WTC11 (cell line): ENCODE results near the gene DCP1B. TPM values are rescaled to one million over a fixed set of nuclear protein-coding genes. Genes with fewer than 3 reads are reported as not detected.

Experiments
- ARID4B ChIP-seq: sonication (generic); formaldehyde crosslinking; IDR thresholded peaks from 2 replicates; pipeline ENCODE4 v1.8.0; 2023; ENCODE audit warnings: missing genetic modification reagents, mild to moderate bottlenecking, borderline replicate concordance
- ATF2 ChIP-seq: sonication (generic); formaldehyde crosslinking; IDR thresholded peaks from 2 replicates; pipeline ENCODE4 v1.8.1; 2022; ENCODE audit warnings: low read depth, missing genetic modification reagents, borderline replicate concordance
- CBFB ChIP-seq: sonication (generic); formaldehyde crosslinking; IDR thresholded peaks from 2 replicates; pipeline ENCODE4 v1.8.1; 2022; ENCODE audit warnings: mild to moderate bottlenecking, low read depth, missing genetic modification reagents
- EMX1 ChIP-seq: fragments of 250-450 bp; sonication (Bioruptor Pico); IDR thresholded peaks from 2 replicates; pipeline ENCODE4 v1.8.0; 2021; ENCODE audit warnings: mild to moderate bottlenecking
- FOXP4 ChIP-seq: sonication (generic); formaldehyde crosslinking; IDR thresholded peaks from 2 replicates; pipeline ENCODE4 v1.8.0; 2022; ENCODE audit warnings: mild to moderate bottlenecking, missing genetic modification reagents
- HMGA2 ChIP-seq: fragments of 250-450 bp; sonication (Bioruptor Pico); IDR thresholded peaks from 2 replicates; pipeline ENCODE4 v1.4.0; 2021; ENCODE audit warnings: mild to moderate bottlenecking, moderate library complexity
- NFE2L1 ChIP-seq: sonication (generic); formaldehyde crosslinking; IDR thresholded peaks from 2 replicates; pipeline ENCODE4 v1.8.1; 2023; ENCODE audit warnings: missing genetic modification reagents
- PRRX2 ChIP-seq: fragments of 250-450 bp; sonication (Bioruptor Pico); IDR thresholded peaks from 2 replicates; pipeline ENCODE4 v1.8.0; 2021; ENCODE audit warnings: mild to moderate bottlenecking
- RORB ChIP-seq: fragments of 250-450 bp; sonication (Bioruptor Pico); IDR thresholded peaks from 2 replicates; pipeline ENCODE4 v1.9.0; 2021; ENCODE audit warnings: mild to moderate bottlenecking
- SMAD3 ChIP-seq: sonication (generic); formaldehyde crosslinking; IDR thresholded peaks from 2 replicates; pipeline ENCODE4 v1.8.0; 2022; ENCODE audit warnings: missing genetic modification reagents, mild to moderate bottlenecking, borderline replicate concordance
- SP1 ChIP-seq: sonication (generic); formaldehyde crosslinking; conservative IDR thresholded peaks from 2 replicates; pipeline ENCODE4 v1.8.1; 2022; ENCODE audit warnings: missing genetic modification reagents
- TEAD4 ChIP-seq: sonication (generic); formaldehyde crosslinking; IDR thresholded peaks from 2 replicates; pipeline ENCODE4 v1.8.0; 2022; ENCODE audit warnings: mild to moderate bottlenecking, missing genetic modification reagents
- TP53 ChIP-seq: sonication (generic); formaldehyde crosslinking; IDR thresholded peaks from 2 replicates; pipeline ENCODE4 v1.8.1; 2023; ENCODE audit warnings: mild to moderate bottlenecking, missing genetic modification reagents
- USF1 ChIP-seq: sonication (generic); formaldehyde crosslinking; IDR thresholded peaks from 2 replicates; pipeline ENCODE4 v1.8.0; 2022; ENCODE audit warnings: mild to moderate bottlenecking, missing genetic modification reagents
- ZBTB43 ChIP-seq: sonication (generic); formaldehyde crosslinking; IDR thresholded peaks from 2 replicates; pipeline ENCODE4 v1.8.1; 2023; ENCODE audit warnings: mild to moderate bottlenecking, missing genetic modification reagents
- ZNF263 ChIP-seq: sonication (generic); formaldehyde crosslinking; IDR thresholded peaks from 2 replicates; pipeline ENCODE4 v1.8.1; 2022; ENCODE audit warnings: low read depth, mild to moderate bottlenecking, moderate library complexity, missing genetic modification reagents
- ZNF281 ChIP-seq: sonication (generic); formaldehyde crosslinking; IDR thresholded peaks from 2 replicates; pipeline ENCODE4 v1.8.0; 2023; ENCODE audit warnings: mild to moderate bottlenecking, missing genetic modification reagents
- ZNF416 ChIP-seq: fragments of 250-450 bp; sonication (Bioruptor Pico); IDR thresholded peaks from 2 replicates; pipeline ENCODE4 v1.9.0; 2021; ENCODE audit warnings: mild to moderate bottlenecking, inconsistent platforms
- ZSCAN18 ChIP-seq: fragments of 250-450 bp; sonication (Bioruptor Pico); IDR thresholded peaks from 2 replicates; pipeline ENCODE4 v2.1.2; 2022; ENCODE audit warnings: mild to moderate bottlenecking, moderate library complexity
- total RNA-seq: library from RNA; stranded (reverse); gene quantifications from 3 replicates; pipeline ENCODE4 v1.2.3, GENCODE V29; 2021

DCP1B gene
- total RNA-seq, 1 experiment from 2014 or later = 25.1 TPM

GRCh38 chr12:2004113-2004929 is at the start of gene DCP1B (continued):
- TF ChIP-seq ZSCAN18 (CRISPR knock-in tag) = no peak
- 0 out of 2 replicates have a peak, but pooled peaks have one; percentile 36 for TF ChIP-seq HMGA2
- peak; percentile 89 for TF ChIP-seq SP1 (CRISPR knock-in tag)
- TF ChIP-seq TEAD4 (CRISPR knock-in tag) = no peak
- no peak for TF ChIP-seq RORB (CRISPR knock-in tag)
- no peak for TF ChIP-seq PRRX2 (CRISPR knock-in tag)
- no peak for TF ChIP-seq ZNF263 (CRISPR knock-in tag)
- peak; percentile 91; the same call in 1 of the 2 replicates for TF ChIP-seq ZNF281 (CRISPR knock-in tag)
- TF ChIP-seq NFE2L1 (CRISPR knock-in tag) = peak; percentile 92; the same call in 1 of the 2 replicates
- no peak for TF ChIP-seq USF1 (CRISPR knock-in tag)
- TF ChIP-seq SMAD3 (CRISPR knock-in tag) = peak; percentile 68; the same call in 1 of the 2 replicates
- peak; percentile 95; the same call in 1 of the 2 replicates for TF ChIP-seq ARID4B
- peak; percentile 99; the same call in 1 of the 2 replicates for TF ChIP-seq TP53 (CRISPR knock-in tag)
- peak; percentile 97 for TF ChIP-seq CBFB
- peak; percentile 96 for TF ChIP-seq FOXP4
- peak; percentile 86; the same call in 1 of the 2 replicates for TF ChIP-seq ZBTB43 (CRISPR knock-in tag)
- peak; percentile 84; the same call in 1 of the 2 replicates for TF ChIP-seq ZNF416
- TF ChIP-seq EMX1 = no peak
- TF ChIP-seq ATF2 (CRISPR knock-in tag) = no peak
